Globus pallidus (tissue), 1 donor: ENCODE results near the gene RPS6KC1.
"Not testable (repeated sequence)": the region's sequence is repeated elsewhere in the genome, so short reads cannot be mapped to it uniquely, and the experiment has no call there.

Experiments
- DNase-seq: peaks from one replicate; pipeline ENCODE4 v3.0.0-alpha.2; 2015; ENCODE audit warnings: low spot score

The RPS6KC1 gene, protein sequence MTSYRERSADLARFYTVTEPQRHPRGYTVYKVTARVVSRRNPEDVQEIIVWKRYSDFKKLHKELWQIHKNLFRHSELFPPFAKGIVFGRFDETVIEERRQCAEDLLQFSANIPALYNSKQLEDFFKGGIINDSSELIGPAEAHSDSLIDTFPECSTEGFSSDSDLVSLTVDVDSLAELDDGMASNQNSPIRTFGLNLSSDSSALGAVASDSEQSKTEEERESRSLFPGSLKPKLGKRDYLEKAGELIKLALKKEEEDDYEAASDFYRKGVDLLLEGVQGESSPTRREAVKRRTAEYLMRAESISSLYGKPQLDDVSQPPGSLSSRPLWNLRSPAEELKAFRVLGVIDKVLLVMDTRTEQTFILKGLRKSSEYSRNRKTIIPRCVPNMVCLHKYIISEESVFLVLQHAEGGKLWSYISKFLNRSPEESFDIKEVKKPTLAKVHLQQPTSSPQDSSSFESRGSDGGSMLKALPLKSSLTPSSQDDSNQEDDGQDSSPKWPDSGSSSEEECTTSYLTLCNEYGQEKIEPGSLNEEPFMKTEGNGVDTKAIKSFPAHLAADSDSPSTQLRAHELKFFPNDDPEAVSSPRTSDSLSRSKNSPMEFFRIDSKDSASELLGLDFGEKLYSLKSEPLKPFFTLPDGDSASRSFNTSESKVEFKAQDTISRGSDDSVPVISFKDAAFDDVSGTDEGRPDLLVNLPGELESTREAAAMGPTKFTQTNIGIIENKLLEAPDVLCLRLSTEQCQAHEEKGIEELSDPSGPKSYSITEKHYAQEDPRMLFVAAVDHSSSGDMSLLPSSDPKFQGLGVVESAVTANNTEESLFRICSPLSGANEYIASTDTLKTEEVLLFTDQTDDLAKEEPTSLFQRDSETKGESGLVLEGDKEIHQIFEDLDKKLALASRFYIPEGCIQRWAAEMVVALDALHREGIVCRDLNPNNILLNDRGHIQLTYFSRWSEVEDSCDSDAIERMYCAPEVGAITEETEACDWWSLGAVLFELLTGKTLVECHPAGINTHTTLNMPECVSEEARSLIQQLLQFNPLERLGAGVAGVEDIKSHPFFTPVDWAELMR

DNA sequence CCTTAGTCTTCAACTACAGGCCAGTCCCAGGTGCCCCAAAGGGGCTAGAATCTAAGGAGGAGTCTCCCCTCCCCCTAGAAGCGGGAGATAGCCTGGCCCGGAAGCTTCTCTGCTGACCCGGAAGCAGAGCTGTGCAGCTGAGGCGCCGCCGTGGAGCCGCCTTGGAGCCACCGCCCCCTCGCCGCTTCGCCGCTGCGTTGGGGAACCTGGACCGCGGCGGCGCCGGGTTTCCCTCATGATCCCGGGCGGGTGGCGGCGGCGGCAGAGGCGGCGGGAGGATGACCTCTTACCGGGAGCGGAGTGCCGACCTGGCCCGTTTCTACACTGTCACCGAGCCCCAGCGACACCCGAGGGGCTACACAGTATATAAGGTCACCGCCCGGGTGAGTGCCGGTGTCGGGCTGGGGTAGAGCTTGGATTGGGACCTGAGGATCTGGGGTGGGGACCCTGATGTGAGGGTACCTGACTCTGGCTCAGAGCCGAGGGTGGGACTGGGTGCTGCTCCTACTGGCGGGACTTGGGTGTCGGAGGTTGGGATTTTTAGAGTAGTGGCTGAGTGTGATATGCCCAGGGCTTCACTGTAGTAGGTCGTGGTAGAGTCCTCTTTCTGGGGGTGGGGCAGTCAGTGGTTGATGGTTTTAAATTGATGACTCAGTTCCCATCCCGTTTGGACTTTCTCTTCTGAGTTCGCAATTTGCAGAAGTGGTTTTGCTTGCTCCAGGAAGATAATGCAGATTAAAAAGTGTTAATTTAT, at the start of gene RPS6KC1:
TSS of gene RPS6KC1 (plus strand) at position 115 of the 754 bp plus-strand sequence. CDS start at position 279, 164 bp downstream.
- peak; percentile 83 for DNase-seq

DNA sequence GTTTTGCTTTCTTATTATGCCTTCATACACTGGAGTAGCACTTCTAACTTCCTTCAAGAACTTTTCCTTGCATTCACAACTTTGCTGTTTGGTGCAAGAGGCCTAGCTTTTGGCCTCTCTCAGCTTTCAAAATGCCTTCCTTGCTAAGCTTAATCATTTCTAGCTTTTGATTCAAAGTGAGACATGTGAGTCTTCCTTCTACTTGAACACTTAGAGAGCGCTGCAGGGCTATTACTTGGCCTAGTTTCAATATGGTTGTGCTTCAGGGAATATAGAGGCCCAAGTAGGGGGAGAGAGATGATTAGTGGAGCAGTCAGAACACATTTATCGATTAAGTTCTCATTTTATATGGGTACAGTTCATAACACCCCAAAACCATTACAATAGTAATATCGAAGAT, 47.8 kb upstream of the RPS6KC1 start:
- DNase-seq, result no peak

DNA sequence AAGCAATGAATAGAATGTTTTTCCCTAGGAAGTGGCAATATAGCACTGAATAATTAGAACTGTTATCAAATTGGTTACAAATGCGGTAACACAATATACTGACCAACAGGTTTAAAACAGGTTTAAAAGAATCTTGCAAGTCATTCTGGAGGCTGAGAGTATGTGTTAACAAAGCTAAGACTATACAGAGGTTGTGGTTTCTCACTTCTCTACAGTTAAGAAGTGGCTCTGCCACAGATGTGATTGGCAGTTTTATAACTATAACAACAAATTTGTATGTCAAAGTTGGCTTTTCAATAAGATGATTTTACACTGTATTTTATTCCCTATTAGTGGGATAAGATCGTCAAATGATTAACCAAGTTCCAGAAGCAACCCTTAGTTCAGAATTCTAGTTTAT, 42.5 kb upstream of the RPS6KC1 start:
- no peak for DNase-seq

DNA sequence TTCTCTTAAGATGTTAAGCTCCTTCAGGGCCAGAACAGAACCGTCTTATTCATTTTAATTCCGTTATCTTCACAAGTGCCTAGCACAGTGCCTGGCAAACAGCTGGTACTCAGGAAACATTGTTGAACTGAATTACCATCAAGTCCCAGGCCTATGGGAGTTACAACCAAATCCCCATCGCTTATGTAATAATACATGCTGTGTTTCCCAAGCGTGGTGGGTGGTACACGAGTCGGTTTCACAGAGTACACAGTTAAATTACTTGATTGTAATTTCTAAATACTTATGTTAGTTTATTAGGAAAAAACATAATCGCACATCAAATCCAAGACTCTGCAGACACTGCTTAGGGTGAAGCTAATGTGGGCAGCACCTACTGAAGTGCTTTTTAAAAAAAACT, 36.4 kb upstream of the RPS6KC1 start:
- peak; percentile 9 for DNase-seq

DNA sequence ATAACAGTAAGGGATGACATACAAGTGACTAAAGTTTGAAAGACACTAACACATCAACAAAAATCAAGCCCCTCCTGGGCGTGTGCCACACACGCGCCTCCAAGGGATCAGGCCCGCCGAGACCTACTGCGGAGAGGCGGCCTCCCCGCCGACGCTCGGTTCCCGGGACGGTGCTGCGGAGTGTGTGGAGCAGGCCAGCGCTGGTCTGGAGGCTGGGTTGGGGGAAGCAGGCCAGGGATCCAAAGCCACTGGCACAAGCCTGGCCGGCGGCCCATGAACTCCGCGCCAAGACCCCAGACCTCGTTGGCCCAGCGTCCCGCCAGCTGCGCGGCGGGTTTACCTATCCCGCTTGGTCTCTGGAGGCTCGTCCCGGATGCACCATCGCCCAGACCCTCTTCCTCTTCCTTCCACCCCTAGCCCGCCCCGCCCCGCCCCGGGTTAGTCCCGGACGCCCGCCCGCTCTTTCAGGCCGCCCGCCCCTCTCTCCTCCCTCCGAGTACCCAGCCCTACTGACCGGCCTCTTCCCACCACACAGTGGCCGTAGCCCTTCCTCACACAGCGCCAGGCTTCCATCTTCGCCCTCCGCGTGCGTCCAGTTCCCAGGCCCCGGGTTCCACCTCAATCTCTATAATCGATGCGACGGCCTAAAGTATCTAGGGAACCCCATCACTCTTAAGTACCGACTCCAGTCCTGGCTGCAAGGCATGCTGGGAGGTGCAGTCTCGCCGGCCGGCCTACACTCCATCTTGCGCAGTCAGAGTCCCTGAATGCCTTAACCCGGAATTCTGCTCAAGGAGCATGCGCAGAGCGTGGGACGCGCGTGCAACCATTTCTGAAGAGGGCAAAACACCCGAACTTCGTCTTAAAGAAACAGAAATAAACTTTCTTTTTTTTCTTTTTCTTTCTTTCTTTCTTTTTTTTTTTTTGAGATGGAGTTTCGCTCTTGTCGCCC, 35.7 kb upstream of the RPS6KC1 start, which contains the start of gene ANGEL2:
TSS of gene ANGEL2 (minus strand) at position 769 of the 952 bp plus-strand sequence. CDS start at position 573, 196 bp downstream.
- peak; percentile 98 for DNase-seq

DNA sequence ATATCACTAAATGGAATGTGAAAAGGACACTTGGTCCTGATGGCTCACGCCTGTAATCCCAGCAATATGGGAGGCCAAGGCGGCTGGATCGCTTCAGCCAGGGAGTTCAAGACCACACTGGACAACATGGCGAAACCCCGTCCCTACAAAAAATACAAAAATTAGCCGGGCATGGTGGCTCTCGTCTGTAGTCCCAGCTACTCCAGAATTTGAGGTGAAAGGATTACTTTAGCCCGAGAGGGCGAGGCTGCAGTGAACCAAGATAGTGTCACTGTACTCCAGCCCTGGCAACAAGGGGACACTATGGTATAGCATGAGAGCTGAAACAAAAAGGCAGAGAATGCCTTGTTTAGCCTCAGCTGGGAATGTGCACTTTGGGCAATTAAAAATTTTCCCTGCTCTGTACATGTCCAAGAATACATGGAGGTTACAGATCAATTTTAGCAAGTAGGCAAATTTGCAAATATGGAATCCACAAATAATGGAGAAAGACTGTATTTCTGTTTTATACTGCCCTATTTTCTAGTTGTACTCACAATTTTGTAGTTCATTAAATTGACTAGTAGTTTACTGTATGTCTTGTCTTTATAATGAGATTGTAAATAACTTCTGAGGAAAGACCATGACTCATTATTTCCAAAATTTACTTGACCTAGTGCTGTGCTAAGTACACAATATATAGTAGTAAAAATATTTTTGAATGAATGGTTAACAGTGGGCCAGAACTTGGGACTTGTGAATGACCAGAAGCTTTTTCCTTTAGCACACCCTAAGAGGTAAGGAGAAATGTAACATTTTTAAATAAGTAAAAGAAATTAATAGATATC, 33.4 kb upstream of the RPS6KC1 start:
- no peak for DNase-seq

DNA sequence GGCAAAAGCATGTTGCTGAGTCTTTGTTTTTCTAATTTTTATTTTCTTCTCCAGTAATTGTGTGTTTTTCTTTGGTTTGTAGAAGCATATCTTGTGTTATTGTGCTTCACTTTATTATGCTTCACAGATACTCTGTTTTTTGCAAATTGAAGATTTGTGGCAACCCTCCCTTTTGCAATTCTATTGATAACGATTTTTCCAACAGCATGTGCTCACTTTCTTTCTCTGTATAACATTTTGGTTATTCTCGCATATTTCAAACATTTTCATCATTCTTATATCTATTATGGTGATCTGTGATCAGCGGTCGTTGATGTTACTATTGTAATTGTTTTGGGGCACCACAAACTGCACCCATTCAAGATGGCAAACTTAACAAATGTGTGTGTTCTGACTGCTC, 31.6 kb upstream of the RPS6KC1 start:
- DNase-seq, result no peak

DNA sequence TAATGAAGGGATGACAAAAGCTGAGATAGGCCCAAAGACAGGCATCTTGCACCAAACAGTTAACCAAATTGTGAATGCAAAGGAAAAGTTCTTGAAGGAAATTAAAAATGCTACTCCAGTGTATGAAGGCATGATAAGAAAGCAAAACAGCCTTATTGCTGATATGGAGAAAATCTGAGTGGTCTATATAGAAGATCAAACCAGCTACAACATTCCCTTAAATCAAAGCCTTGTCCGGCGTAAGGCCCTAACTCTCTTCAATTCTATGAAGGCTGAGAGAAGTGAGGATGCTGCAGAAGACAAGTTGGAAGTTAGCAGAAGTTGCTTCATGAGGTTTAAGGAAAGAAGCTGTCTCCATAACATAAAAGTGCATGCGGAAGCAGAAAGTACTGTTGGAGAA, 31.0 kb upstream of the RPS6KC1 start:
- no peak for DNase-seq

DNA sequence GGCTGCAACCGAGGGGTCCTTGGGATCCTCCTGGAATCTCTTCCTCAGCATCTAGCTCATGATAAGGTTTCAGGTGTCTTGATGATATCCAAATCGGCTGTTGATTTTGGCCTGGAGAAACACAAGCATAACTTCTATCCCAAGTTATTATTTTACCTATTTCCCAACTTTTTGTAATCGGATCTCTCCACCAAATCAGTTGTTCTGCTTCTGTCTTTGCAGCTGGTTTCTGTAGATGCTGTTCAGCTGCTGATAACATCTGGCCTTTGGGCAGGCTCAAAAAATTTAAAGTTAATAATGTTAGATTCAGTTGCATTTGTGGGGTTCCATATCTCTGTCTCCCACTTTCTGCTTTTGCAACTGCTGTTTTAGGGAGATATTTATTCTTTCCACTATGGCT, 24.0 kb upstream of the RPS6KC1 start:
- DNase-seq, result not testable (repeated sequence)

DNA sequence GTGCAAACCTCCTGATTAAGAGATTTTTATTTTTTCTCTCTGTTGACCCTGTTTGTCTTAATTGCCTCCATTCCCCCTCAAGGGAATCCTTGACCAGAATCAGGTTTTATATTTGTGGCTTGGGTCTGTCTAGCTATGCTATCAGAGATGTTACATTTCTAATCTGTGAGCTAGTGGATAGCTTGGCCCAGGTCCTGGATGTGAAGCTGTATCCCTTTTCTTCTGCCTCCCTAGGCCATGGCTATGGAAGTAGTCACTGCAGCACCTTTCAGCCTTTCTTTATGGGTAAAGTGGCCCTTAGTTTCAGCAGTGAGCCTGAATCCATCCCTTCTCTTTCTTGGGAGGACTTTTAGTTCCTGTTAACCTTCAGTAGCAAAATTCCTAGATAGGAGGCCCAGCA, 18.4 kb upstream of the RPS6KC1 start:
- no peak for DNase-seq

DNA sequence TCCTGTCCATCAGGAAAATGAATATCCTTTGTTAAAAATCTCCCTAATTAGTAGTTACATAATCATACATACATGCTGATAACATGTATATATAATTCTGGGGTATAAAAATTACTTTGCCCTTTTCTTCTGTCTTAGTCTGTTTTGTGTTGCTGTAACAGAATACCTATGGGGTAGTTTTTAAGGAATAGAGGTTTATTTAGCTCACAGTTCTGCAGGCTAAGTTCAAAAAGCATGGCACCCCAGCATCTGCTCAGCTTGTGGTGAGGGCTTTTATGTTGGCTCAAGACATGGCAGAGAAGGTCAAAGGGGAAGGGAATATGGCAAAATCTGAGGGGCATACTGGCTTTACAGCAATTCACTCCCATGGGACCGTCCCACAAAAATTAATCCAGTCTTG, 16.3 kb upstream of the RPS6KC1 start:
- DNase-seq, result no peak

DNA sequence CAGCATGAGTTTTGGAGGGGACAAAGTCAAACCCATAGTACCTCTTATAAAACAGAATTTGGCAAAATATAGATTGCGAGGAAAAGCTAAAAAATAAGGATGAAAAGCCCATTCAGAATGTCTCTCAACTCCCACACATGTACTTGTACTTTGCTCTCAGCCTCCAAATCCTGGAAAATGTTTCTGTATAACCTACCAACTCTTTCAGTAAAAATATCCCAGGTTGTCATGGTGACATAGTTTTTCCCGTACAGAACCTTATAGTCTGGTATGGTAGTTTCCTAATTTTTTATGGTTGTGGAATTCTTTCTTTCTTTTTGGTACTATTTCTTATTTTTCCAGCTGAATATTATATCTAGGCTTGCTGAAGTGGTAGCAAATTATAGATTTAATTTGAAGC, 15.5 kb upstream of the RPS6KC1 start:
- DNase-seq, result no peak

DNA sequence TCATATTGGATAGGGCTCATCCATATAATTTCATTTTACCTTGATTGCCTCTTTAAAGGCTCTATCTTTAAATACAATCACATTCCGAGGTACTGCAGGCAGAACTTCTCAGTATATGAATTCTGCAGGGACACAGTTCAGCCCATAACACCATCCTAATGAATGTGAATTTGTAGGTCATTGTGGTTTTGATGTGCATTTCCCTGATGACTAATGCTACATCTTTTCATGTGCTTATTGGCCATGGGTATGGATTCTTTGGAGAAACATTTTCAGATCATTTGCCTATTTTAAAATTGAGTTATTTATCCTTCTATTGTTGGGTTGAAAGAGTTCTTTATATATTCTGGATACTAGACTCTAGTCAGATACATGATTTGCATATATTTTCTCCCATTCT, 9.6 kb upstream of the RPS6KC1 start:
- no peak for DNase-seq

DNA sequence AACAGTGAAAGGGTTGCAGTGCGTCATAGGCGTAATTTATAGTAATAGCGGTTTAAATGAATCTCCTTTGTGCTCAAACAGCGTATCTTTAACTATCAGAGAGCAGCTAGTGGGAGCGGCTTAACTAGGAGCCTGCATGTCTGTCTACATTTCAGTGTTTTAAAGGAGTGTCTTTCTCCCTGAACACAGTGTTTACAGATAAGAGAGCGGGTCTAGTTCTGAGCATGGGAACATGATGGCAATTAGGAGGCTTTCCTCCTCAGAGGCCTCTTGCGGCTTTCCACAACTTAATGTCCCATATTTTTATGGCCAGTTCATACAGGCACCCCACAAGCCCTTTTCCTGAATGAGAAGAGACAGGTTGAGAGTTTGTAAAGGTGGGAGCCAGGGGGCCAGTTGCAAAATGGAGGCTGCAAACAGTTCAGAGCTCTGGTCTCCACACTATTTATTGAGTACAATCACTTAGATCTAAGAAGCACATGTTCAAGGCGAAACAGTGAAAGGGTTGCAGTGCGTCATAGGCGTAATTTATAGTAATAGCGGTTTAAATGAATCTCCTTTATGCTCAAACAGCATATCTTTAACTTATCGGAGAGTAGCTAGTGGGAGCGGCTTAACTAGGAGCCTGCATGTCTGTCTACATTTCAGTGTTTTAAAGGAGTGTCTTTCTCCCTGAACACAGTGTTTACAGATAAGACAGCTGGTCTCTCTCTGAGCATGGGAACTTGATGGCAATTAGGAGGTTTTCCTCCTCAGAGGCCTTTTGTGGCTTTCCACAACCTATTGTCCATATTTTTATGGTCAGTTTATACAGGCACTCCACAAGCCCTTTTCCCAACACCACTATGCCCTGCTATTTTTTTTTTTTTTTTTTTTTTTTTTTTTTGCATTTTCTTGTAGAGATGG, 5.5 kb upstream of the RPS6KC1 start:
- DNase-seq, result not testable (repeated sequence)

DNA sequence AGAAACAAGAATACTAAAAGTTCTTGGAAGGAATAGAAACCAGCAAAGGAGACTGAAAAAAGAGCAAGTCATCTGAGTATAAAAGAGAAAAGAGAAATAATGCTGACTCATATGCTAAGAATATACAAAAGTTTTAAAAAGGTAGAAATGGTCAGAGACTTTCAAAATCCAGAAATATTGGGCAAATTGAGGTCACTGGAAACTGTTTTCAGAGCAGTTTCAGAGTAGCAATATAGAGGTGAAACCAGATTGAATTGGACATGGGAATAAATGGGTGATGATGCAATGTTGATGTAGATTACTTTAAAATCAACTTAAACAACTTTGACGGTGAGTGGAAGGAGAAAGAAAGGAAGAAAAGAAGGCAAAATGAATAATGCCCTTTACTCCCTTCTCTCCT, 1.8 kb upstream of the RPS6KC1 start:
- DNase-seq, result no peak

DNA sequence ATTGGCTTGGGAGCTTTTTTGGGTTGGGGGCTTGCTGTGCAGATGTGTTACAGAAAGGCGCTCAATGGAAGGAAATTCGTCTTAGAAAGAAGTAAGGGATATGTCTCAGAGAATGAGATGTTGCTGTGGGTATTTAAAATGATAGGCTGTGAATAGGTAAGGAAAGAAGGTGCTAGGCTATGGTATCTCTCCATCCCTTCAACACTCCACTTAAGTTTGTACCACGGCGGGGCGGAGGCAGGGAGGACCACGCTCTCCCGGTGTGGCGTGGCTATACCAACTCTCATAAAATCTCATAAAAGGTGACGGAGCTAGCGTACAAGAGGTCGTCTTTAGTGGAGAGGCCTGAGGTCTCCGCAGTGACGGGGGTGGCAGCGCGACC, 305 bp upstream of the RPS6KC1 start:
- no peak for DNase-seq

DNA sequence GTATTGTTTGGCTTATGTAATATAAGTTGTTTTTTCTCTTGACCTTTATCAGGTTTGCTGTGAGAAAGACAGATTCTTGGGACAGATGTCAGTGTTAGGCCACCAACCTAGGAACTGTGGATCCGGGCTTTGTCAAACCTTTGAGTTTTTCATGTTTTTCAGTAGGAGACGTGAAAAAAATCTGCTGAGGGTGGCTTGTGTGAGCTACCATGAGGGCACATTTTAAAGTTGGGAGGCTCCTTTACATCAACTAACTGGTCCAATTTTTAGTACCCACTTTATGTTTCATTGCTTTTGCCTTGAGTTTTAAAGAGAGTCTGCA, 801 bp downstream of the RPS6KC1 start:
- DNase-seq, result no peak

DNA sequence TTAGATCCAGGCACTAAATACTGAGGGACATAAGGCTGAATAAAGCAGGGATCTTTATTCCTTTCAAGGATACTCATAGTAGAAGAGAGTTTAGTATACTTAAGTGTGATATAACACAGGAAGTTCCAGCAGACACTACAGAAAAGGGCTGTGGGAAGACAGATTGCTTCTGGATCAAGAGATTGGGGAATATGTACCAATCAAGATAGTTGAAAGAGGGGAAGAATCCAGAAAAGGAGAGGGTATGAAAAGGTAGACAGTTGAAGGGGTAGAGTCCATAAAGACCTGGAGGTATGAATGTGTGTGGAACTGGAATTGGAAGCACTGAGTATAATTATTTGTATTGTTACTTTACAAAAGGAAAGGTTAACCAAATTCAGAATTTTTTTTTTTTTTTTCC, 2.4 kb downstream of the RPS6KC1 start:
- DNase-seq, result no peak

DNA sequence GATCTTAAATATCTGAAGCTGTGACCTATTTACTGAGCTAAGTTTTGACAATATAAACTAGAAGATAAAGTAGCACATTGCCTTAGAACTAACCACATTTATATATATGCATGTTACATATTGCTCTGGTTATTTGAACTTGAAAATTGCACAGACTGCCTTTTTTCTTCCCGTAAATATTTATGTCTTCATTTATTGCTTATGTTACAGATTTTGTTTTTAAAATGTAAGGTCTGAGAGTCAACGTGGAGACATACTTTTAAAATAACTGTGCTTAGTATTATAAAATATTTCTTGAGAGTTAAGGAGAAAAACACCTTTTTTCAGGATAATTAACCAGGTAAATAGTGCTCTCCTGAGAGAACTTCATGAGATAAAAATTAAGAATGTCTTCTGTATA, 3.1 kb downstream of the RPS6KC1 start:
- DNase-seq, result no peak
